ENCODE results near the gene MC1R. TPM values are rescaled to one million over a fixed set of nuclear protein-coding genes. Genes with fewer than 3 reads are reported as not detected.

Gene MC1R
- total and polyA plus RNA-seq, 2 of the 4 experiments (the other 2 are of a cell fraction), result 3.8 to 9.5 TPM

DNA sequence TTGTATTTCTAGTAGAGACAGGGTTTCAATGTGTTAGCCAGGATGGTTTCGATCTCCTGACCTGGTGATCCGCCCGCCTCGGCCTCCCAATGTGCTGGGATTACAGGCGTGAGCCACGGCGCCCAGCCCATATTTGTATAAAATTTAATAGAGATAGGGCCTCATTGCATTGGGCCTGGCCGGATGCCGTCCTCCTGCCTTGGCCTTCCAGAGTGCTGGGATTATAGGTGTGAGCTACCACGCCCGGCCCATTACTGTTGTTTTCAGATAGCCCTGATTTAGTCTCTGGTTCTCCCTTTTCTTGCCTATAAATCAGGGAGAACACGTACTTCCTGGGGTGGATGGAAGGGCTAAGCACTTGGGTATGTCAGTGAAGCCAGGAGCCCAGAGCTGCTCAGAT, 33.4 kb downstream of the MC1R start:
- H4K5ac ChIP-seq (ENCODE audit: low read depth, low read length), result no peak overlapping the region
- H3K4me1 ChIP-seq (ENCODE audit: control insufficient read depth, insufficient read depth, low read length), result peaks cover 6% of the 10 kb centered on the region; the same call in 1 of the 2 replicates
- no peak overlapping the region for H3K14ac ChIP-seq (replicated peaks; ENCODE audit: low read depth, low read length)
- no peaks in the 10 kb centered on the region for H3K9me3 ChIP-seq (ENCODE audit: control insufficient read depth, insufficient read depth, low read length)
- no peak overlapping the region for H3K27ac ChIP-seq (ENCODE audit: insufficient read depth, low read length)
- H3K36me3 ChIP-seq (ENCODE audit: control insufficient read depth, insufficient read depth, low read length), result peaks cover 15% of the 10 kb centered on the region
- no peak overlapping the region for H3K4ac ChIP-seq (ENCODE audit: low read depth, low read length)
- H4K91ac ChIP-seq (ENCODE audit: insufficient read depth, low read depth, low read length), result no peak overlapping the region
- H3K23ac ChIP-seq (ENCODE audit: low read depth, low read length), result no peak overlapping the region
- H2AFZ ChIP-seq (replicated peaks; ENCODE audit: low read length, poor library complexity), result no peak overlapping the region
- peaks cover 20 to 65% of the 10 kb centered on the region in 2 experiments for H3K79me1 ChIP-seq (ENCODE audit: low read depth in 1 of 2, low read length in 2 of 2)
- no peak overlapping the region for H3K4me2 ChIP-seq (ENCODE audit: low read depth, low read length)
- no peak overlapping the region for H3K9ac ChIP-seq (ENCODE audit: low read depth, low read length)
- no peaks in the 10 kb centered on the region for H3K9me1 ChIP-seq (ENCODE audit: insufficient read depth, low read length)
- ATAC-seq (ENCODE audit: low read depth) (no peak), DNase-seq (no peak)
- WGBS, 2 experiments (ENCODE audit: extremely low coverage in 2 of 2, insufficient read length in 1 of 2), result 100% methylated on average over 5 of the region's 12 CpGs; no CpG with 5 or more reads in 1 of the 2 experiments
- TF ChIP-seq, protein P1, sequence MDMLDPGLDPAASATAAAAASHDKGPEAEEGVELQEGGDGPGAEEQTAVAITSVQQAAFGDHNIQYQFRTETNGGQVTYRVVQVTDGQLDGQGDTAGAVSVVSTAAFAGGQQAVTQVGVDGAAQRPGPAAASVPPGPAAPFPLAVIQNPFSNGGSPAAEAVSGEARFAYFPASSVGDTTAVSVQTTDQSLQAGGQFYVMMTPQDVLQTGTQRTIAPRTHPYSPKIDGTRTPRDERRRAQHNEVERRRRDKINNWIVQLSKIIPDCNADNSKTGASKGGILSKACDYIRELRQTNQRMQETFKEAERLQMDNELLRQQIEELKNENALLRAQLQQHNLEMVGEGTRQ (IDR thresholded peaks at IDR 0.05; ENCODE audit: low read depth, low read length), result no peak
- TF ChIP-seq POLR2A (IDR thresholded peaks at IDR 0.05; ENCODE audit: low read depth, low read length) (no peak), FOS (IDR thresholded peaks at IDR 0.05; ENCODE audit: low read depth, low read length) (no peak), SMC3 (IDR thresholded peaks at IDR 0.05; ENCODE audit: low read depth, low read length) (no peak)
- peaks cover 17% of the 10 kb centered on the region for H4K20me1 ChIP-seq (ENCODE audit: insufficient read depth, low read length)
- no peak overlapping the region for H2BK5ac ChIP-seq (ENCODE audit: low read depth, low read length, poor library complexity, severe bottlenecking)
- in situ Hi-C loops (cut with MboI; ENCODE audit: low sequenced_read_pairs) (no loop called here), intact Hi-C loops (cut with micrococcal nuclease) (no loop called here), dilution Hi-C loops (cut with HindIII; ENCODE audit: low sequenced_read_pairs, unreplicated experiment) (no loop called here)
- H2BK15ac ChIP-seq (ENCODE audit: low read depth, low read length), result no peak overlapping the region
- no peak overlapping the region for H2AK5ac ChIP-seq (ENCODE audit: low read depth, low read length)
- ChIA-PET CTCF (no interaction called here), POLR2A (ENCODE audit: unreplicated experiment) (interaction anchor here (0.6 kb wide), 1 partner anchor 26 kb away, joined by 3 read pairs; no protein-coding TSS in a partner anchor)
- no peaks in the 10 kb centered on the region for H3K27me3 ChIP-seq (ENCODE audit: control insufficient read depth, insufficient read depth, low read length)
- no peak overlapping the region for H3K4me3 ChIP-seq (ENCODE audit: insufficient read depth, low read depth, low read length)
- no TSS peak for BruUV-seq (replicated peaks)
- no peak overlapping the region for H2BK120ac ChIP-seq (ENCODE audit: low read depth, low read length)
- H3K18ac ChIP-seq (ENCODE audit: low read depth, low read length), result no peak overlapping the region
- no peak overlapping the region for H2BK20ac ChIP-seq (ENCODE audit: low read depth, low read length)
- H2AK9ac ChIP-seq (replicated peaks; ENCODE audit: low read depth, low read length, poor library complexity), result no peak overlapping the region
- H4K8ac ChIP-seq (ENCODE audit: low read depth in 2 of 2, low read length in 2 of 2), result no peak overlapping the region
- no peak overlapping the region for H3K56ac ChIP-seq (ENCODE audit: extremely low read depth, insufficient read depth, low read length)

All from IMR-90 (cell line).